Gastroesophageal sphincter (tissue), 4 donors: Measurements from ENCODE around the gene OPCML. TPM values are rescaled to one million over a fixed set of nuclear protein-coding genes. Genes with fewer than 3 reads are reported as not detected.

Source experiments
- ATAC-seq: fragments of 150-250 bp; one replicate; pipeline ENCODE4 v1.9.1; 2016; ENCODE audit warnings: mild to moderate bottlenecking, moderate library complexity
- H3K27ac ChIP-seq, 4 donors: fragments of 200-600 bp; sonication (generic) in 3 of 4; 1 replicate in 3 of 4; 2 replicates in 1 of 4; pipeline ENCODE4 v1.5.1; 2016 to 2019
- H3K27me3 ChIP-seq: fragments of 200-600 bp; sonication (generic); one replicate; pipeline ENCODE4 v1.5.1; 2019
- H3K36me3 ChIP-seq, 2 donors: fragments of 200-600 bp; sonication (generic); one replicate each; pipeline ENCODE4 v1.5.1; 2019; ENCODE audit warnings: control low read depth in 1 of 2
- H3K4me1 ChIP-seq, 3 donors: fragments of 200-600 bp; sonication (generic); 1 replicate in 2 of 3; 2 replicates in 1 of 3; pipeline ENCODE4 v1.5.1; 2016 to 2019; ENCODE audit warnings: control low read depth in 2 of 3
- H3K4me3 ChIP-seq, 2 donors: fragments of 200-600 bp; sonication (generic); one replicate each; pipeline ENCODE4 v1.5.1; 2019; ENCODE audit warnings: mild to moderate bottlenecking in 1 of 2, moderate library complexity in 1 of 2
- H3K9me3 ChIP-seq, 3 donors: fragments of 200-600 bp; sonication (generic); one replicate each; pipeline ENCODE4 v1.5.1; 2017 to 2019; ENCODE audit warnings: control low read depth in 2 of 3
- CTCF ChIP-seq, 4 experiments: fragments of 200-600 bp in 2 of 4; fragments of 450-650 bp in 2 of 4; sonication (generic) in 1 of 4; IDR thresholded peaks; one replicate each; pipeline ENCODE4 v1.5.1; 2017 to 2019; ENCODE audit warnings: antibody characterized with exemption in 4 of 4, mild to moderate bottlenecking in 2 of 4, moderate library complexity in 2 of 4
- EP300 ChIP-seq: sonication (generic); formaldehyde crosslinking; IDR thresholded peaks from one replicate; pipeline ENCODE4 v1.6.1; 2017; ENCODE audit warnings: antibody characterized with exemption, mild to moderate bottlenecking
- POLR2A ChIP-seq, 2 donors: fragments of 450-650 bp; IDR thresholded peaks; one replicate each; pipeline ENCODE4 v1.6.1; 2017; ENCODE audit warnings: antibody characterized with exemption in 2 of 2, mild to moderate bottlenecking in 2 of 2, moderate library complexity in 1 of 2
- POLR2AphosphoS5 ChIP-seq: sonication (generic); formaldehyde crosslinking; IDR thresholded peaks from one replicate; pipeline ENCODE4 v1.6.1; 2017; ENCODE audit warnings: antibody characterized with exemption
- WGBS, 2 donors: methylation state at CpG; one replicate each; pipeline ENCODE4 v1.1.5; 2018; ENCODE audit warnings: low coverage in 1 of 2; 5-methylcytosine and 5-hydroxymethylcytosine counted together
- total RNA-seq, 4 donors: library from RNA; depleted of rRNA; stranded (reverse); fragments of >200 nt; gene quantifications; one replicate each; pipeline ENCODE4 v1.1.0, GENCODE V29; 2016

Gene OPCML
- total RNA-seq, 4 donors from 2014 or later: 0.13 to 0.93 (median 0.33) TPM

GRCh38 chr11:132803436-132803835 lies 728.9 kb downstream of the OPCML start:
- Histone ChIP-seq H3K36me3 (no peaks in the 10 kb centered on the region), H3K9me3 (peaks cover 0 to 12% (median 0%) of the 10 kb centered on the region in 3 donors), H3K4me3 (no peak overlapping the region), H3K27ac (no peak overlapping the region), H3K4me1 (no peaks in the 10 kb centered on the region), H3K27me3 (peaks cover 7% of the 10 kb centered on the region)
- 86 to 89% methylated on average over 2 of the region's 2 CpGs for WGBS, 2 donors
- no peak for ATAC-seq
- no peak for TF ChIP-seq POLR2A (IDR thresholded peaks at IDR 0.05)
- no peak for TF ChIP-seq CTCF (IDR thresholded peaks at IDR 0.05)
- TF ChIP-seq POLR2AphosphoS5: no peak
- no peak for TF ChIP-seq EP300

- H3K27ac ChIP-seq: no peak overlapping the region
- no peaks in the 10 kb centered on the region for H3K4me1 ChIP-seq
- no peak for ATAC-seq
- no peaks in the 10 kb centered on the region for H3K36me3 ChIP-seq
- no peak for TF ChIP-seq POLR2A (IDR thresholded peaks at IDR 0.05)
- TF ChIP-seq EP300: no peak
- TF ChIP-seq CTCF (IDR thresholded peaks at IDR 0.05): no peak
- no peak for TF ChIP-seq POLR2AphosphoS5
- H3K27me3 ChIP-seq: peaks cover 7% of the 10 kb centered on the region
- H3K4me3 ChIP-seq: no peak overlapping the region
- 17 to 88% methylated on average over 4 of the region's 4 CpGs for WGBS, 2 donors
- H3K9me3 ChIP-seq: peaks cover 0 to 12% (median 0%) of the 10 kb centered on the region in 3 donors
These were observed 729.4 kb downstream of the OPCML start for GRCh38 chr11:132802947-132803346.

DNA sequence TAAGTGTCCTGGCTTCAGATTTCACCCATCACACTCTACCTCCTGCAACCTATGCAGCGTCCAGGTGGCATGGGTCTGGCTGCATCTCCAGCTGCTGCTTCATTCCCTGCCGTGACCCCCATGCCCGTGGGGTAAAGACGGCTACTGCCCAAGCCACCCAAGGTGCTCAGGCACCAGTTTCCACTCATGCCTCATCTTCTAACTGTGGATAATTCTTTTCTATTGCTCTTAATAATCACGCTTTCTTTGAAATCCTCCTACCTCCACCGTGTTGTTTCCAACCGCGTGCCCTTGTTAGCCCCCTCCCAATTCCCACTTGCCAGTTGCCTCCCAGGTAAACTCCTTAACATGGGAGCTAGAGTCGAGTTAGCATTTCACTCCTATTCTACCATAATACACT lies 738.5 kb downstream of the OPCML start:
- no peak for ATAC-seq
- H3K9me3 ChIP-seq: peaks cover 0 to 2% (median 0%) of the 10 kb centered on the region in 3 donors
- H3K36me3 ChIP-seq: no peaks in the 10 kb centered on the region
- 70 to 75% methylated on average over 9 of the region's 9 CpGs for WGBS, 2 donors
- no peak overlapping the region for H3K27ac ChIP-seq
- no peaks in the 10 kb centered on the region for H3K4me1 ChIP-seq
- TF ChIP-seq CTCF (IDR thresholded peaks at IDR 0.05) (no peak), EP300 (no peak), POLR2A (IDR thresholded peaks at IDR 0.05) (no peak), POLR2AphosphoS5 (no peak)
- peaks cover 9% of the 10 kb centered on the region for H3K27me3 ChIP-seq
- H3K4me3 ChIP-seq: no peak overlapping the region

DNA sequence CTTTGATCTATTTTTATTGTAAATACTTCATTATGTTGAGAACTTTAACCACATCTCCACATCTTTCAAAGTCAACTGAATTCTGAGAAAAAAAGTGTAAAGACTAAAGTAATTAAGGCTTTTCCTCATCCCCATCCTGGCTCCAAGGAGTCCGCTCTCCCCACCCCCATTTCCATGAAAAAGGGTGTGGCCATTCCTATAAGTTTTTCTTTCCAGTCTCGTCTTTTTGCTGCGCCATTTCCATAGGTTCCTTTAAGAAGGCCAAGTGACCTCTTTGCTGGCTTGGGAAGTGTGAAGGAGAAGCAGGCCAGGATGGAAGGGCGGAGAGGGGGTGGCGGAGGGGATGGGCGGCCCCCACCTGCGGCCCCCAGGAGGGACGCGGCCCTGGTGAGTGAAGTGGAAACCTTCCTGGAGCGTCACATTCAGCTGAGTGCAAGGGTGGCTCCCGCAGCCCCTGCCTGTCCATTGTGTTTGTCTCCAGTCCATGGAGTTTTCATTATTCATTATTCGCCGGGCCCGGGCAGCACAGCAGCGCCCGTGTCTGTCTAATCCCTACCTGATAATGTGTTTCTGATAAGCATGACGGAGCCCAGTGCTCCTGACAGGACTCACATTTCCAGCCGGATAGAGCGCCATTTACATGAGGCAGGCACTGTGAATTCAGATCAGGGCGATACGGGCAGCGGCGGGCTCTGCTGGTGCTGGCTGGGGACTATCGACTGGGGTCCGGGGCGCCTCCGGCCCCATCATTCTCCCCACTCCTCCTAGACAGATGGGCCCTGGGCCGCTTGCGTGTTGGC lies 739.8 kb downstream of the OPCML start:
- Histone ChIP-seq H3K9me3 (no peaks in the 10 kb centered on the region), H3K27me3 (peaks cover 9% of the 10 kb centered on the region), H3K36me3 (no peaks in the 10 kb centered on the region), H3K4me1 (no peaks in the 10 kb centered on the region), H3K4me3 (no peak overlapping the region), H3K27ac (no peak overlapping the region)
- no peak for ATAC-seq
- TF ChIP-seq EP300 (no peak), CTCF (IDR thresholded peaks at IDR 0.05) (no peak), POLR2A (IDR thresholded peaks at IDR 0.05) (no peak), POLR2AphosphoS5 (no peak)
- 27 to 92% methylated on average over 4 to 15 of the region's 29 CpGs for WGBS, 2 donors

DNA sequence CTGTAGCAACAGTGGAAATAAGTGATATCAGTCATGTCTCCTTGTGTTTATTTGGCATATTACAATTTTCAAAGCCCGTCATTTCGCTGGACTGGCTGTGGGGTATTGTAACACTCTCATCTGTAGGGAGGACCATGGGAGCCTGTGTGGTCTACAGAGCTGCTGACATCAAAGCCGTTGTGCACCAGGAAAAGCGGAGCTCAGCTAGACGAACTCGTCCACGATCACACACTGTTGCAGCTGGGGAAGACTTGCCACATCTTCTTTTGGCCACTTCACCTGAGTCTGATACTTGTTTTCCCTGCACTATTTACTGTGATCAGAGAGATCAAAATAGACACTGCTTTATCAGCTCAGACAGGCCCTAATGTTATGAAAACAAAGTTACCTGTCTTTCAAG lies 741.3 kb downstream of the OPCML start:
- Histone ChIP-seq H3K36me3 (no peaks in the 10 kb centered on the region), H3K4me1 (no peaks in the 10 kb centered on the region), H3K27me3 (peaks cover 9% of the 10 kb centered on the region), H3K4me3 (no peak overlapping the region), H3K27ac (no peak overlapping the region), H3K9me3 (no peaks in the 10 kb centered on the region)
- 55 to 83% methylated on average over 2 to 7 of the region's 7 CpGs for WGBS, 2 donors
- TF ChIP-seq POLR2A (IDR thresholded peaks at IDR 0.05): no peak
- TF ChIP-seq POLR2AphosphoS5: no peak
- no peak for TF ChIP-seq CTCF (IDR thresholded peaks at IDR 0.05)
- TF ChIP-seq EP300: no peak
- no peak for ATAC-seq
